Smooth muscle cell (in vitro differentiated cells): ENCODE data around the gene KRTAP5-2. TPM values are rescaled to one million over a fixed set of nuclear protein-coding genes. Genes with fewer than 3 reads are reported as not detected.

Experiments
- DNase-seq: peaks from one replicate; lab custom pipeline; 2025; ENCODE audit not compliant: unreplicated experiment; lab: John Stamatoyannopoulos, UW
- H2AFZ ChIP-seq: fragments of 200-600 bp; sonication (generic); 2 replicates; pipeline ENCODE4 v1.6.0; 2016; ENCODE audit warnings: antibody characterized with exemption, low read depth, mild to moderate bottlenecking
- H3F3A ChIP-seq: fragments of 200-600 bp; sonication (generic); 2 replicates; pipeline ENCODE4 v1.6.0; 2017; ENCODE audit warnings: antibody characterized with exemption, low read depth
- H3K27ac ChIP-seq: fragments of 200-600 bp; sonication (generic); 2 replicates; pipeline ENCODE4 v1.5.1; 2016; ENCODE audit warnings: low read depth, mild to moderate bottlenecking
- H3K27me3 ChIP-seq: fragments of 200-600 bp; sonication (generic); 2 replicates; pipeline ENCODE4 v1.6.1; 2016; ENCODE audit warnings: low read depth, mild to moderate bottlenecking
- H3K36me3 ChIP-seq: fragments of 200-600 bp; sonication (generic); 2 replicates; pipeline ENCODE4 v1.5.1; 2016; ENCODE audit warnings: low read depth
- H3K4me1 ChIP-seq: fragments of 200-600 bp; sonication (generic); 2 replicates; pipeline ENCODE4 v1.5.1; 2016; ENCODE audit warnings: low read depth
- H3K4me2 ChIP-seq: fragments of 200-600 bp; sonication (generic); 2 replicates; pipeline ENCODE4 v1.6.0; 2016; ENCODE audit warnings: mild to moderate bottlenecking
- H3K4me3 ChIP-seq: fragments of 200-600 bp; sonication (generic); 2 replicates; pipeline ENCODE4 v1.5.1; 2016; ENCODE audit warnings: mild to moderate bottlenecking
- H3K79me2 ChIP-seq: fragments of 200-600 bp; sonication (generic); 2 replicates; pipeline ENCODE4 v1.6.0; 2016; ENCODE audit warnings: low read depth, mild to moderate bottlenecking
- H3K9ac ChIP-seq: fragments of 200-600 bp; sonication (generic); 2 replicates; pipeline ENCODE4 v1.6.0; 2016; ENCODE audit warnings: low read depth
- H3K9me3 ChIP-seq: fragments of 200-600 bp; sonication (generic); replicated peaks from 2 replicates; pipeline ENCODE4 v1.5.1; 2016; ENCODE audit warnings: low read depth
- H4K20me1 ChIP-seq: fragments of 200-600 bp; sonication (generic); 2 replicates; pipeline ENCODE4 v1.6.0; 2016; ENCODE audit warnings: low read depth
- WGBS: methylation state at CpG from one replicate; pipeline ENCODE4 v1.1.7; 2016; ENCODE audit warnings: low lambda C conversion rate; 5-methylcytosine and 5-hydroxymethylcytosine counted together
- polyA plus RNA-seq: library from polyadenylated mRNA; unstranded; fragments of >200 nt; fragmentation: Nextera tagmentation; extraction: Ambion mirVana; gene quantifications from 2 replicates; pipeline ENCODE4 v1.2.1, GENCODE V29; 2016
- total RNA-seq: library from RNA; depleted of rRNA; stranded (reverse); fragments of >200 nt; gene quantifications from 2 replicates; pipeline ENCODE4 v1.2.3, GENCODE V29; 2014
- TF ChIP-seq, protein P1 (sequence below): fragments of 200-600 bp; sonication (generic); IDR thresholded peaks from 2 replicates; pipeline ENCODE4 v1.5.1; 2017; ENCODE audit warnings: borderline replicate concordance, mild to moderate bottlenecking, antibody characterized with exemption; ENCODE audit not compliant: insufficient read depth, poor library complexity, severe bottlenecking

KRTAP5-2 gene
- total and polyA plus RNA-seq, 2 experiments from 2014 or later: 0.14 TPM; not detected in 1

DNA sequence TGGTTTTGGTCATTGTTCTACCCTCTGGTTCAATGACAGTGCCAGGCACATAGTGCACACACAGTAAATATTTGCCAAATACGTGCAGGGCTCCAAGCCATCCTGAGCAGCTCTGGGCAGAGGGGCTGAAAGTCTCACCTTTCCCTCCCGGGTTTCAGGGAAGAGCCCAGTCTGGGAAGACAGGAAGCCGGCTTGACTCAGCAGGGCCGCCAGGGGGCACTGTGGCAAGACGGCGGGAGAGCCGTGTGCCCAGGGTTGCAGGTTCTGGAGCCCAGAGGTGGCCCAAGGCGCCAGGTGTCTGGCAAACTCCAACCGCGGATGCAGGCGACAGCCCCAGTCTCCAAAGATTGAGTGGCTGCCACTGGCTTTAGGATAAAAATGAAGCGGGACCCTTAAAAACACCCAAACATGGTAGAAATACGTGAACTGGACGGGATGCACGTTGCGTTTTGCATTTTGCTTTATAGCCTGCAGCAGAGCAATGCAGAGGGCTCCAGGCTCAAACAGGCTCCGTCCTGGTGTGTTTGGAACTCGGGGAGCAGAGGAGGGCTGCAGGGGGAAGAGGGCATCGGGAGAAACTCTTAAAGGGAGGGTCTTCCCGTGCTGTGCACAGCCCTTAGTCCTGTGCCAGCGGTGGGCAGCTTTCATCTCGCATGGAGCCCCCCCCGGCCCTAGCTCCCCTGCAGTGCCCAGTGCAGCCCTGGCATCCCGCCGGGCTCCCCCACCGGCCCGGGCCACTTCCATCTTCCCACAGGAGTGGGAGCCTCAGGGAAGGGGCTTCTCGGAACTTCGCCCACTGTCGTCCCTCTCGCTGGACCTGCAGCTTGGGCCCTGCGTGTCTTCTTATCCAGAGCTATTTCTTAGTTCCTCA lies 42.2 kb upstream of the KRTAP5-2 start:
- Histone ChIP-seq H3K27me3 (peaks cover 5% of the 10 kb centered on the region), H3K9me3 (no peaks in the 10 kb centered on the region), H3K4me1 (no peaks in the 10 kb centered on the region), H3K27ac (no peak overlapping the region), H3K4me2 (no peak overlapping the region), H2AFZ (no peak overlapping the region), H3K9ac (no peak overlapping the region), H3K79me2 (no peaks in the 10 kb centered on the region), H3F3A (no peaks in the 10 kb centered on the region), H3K36me3 (no peaks in the 10 kb centered on the region), H3K4me3 (no peak overlapping the region), H4K20me1 (no peaks in the 10 kb centered on the region)
- no peak for DNase-seq
- WGBS: 53% methylated on average over 29 of the region's 32 CpGs
- TF ChIP-seq, protein P1, sequence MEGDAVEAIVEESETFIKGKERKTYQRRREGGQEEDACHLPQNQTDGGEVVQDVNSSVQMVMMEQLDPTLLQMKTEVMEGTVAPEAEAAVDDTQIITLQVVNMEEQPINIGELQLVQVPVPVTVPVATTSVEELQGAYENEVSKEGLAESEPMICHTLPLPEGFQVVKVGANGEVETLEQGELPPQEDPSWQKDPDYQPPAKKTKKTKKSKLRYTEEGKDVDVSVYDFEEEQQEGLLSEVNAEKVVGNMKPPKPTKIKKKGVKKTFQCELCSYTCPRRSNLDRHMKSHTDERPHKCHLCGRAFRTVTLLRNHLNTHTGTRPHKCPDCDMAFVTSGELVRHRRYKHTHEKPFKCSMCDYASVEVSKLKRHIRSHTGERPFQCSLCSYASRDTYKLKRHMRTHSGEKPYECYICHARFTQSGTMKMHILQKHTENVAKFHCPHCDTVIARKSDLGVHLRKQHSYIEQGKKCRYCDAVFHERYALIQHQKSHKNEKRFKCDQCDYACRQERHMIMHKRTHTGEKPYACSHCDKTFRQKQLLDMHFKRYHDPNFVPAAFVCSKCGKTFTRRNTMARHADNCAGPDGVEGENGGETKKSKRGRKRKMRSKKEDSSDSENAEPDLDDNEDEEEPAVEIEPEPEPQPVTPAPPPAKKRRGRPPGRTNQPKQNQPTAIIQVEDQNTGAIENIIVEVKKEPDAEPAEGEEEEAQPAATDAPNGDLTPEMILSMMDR: peak; percentile 81

DNA sequence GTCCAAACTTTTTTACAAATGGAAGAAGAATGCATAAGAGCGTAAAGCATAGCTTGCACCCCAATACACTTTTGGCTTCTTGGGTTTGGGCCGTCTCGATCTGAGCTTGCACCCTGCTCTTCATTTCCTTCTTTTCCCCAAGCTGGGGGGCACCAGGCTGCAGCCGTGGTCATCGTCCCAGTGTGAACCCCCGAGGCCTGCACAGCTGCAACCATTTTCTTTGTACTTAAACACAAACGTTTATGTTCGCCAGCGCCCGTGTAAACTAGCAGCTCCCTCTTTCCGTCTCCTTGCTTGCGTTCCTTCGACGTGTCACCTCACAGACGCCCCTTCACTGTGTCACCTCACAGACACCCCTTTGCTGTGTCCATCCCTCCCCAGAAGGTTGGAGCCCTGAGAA lies 41.6 kb upstream of the KRTAP5-2 start:
- H3K79me2 ChIP-seq: no peaks in the 10 kb centered on the region
- no peaks in the 10 kb centered on the region for H3K36me3 ChIP-seq
- TF ChIP-seq, protein P1: no peak
- H3K4me2 ChIP-seq: no peak overlapping the region
- no peak overlapping the region for H3K27ac ChIP-seq
- no peaks in the 10 kb centered on the region for H3K4me1 ChIP-seq
- H4K20me1 ChIP-seq: no peaks in the 10 kb centered on the region
- H3K9ac ChIP-seq: no peak overlapping the region
- no peak overlapping the region for H2AFZ ChIP-seq
- H3K4me3 ChIP-seq: no peak overlapping the region
- 91% methylated on average over 15 of the region's 15 CpGs for WGBS
- no peak for DNase-seq
- peaks cover 5% of the 10 kb centered on the region for H3K27me3 ChIP-seq
- H3K9me3 ChIP-seq: no peaks in the 10 kb centered on the region
- H3F3A ChIP-seq: no peaks in the 10 kb centered on the region

DNA sequence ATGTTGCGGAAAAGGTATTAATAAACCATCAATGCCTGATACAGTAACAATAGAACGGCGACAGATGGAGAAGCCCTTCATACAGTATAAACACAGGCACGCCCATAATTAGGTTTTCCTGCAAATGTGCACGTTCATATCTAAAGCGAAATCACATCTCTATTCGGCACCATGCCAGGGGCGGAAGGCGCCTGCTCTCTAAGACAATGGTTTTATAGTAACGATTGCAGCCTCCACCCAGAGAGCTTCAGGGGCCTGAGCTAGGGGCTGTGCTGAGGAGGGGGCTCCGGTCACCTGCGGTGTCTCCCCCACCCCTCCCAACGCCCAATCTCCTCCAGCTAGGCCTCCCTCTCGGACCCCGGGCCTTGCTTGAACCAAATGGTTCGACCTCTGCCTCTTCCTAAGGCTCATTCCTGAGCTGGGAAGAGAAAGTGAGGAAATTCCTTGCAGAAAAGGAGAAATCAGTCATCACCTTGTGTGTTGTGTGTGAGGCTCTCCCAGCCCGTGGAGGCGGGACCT lies 41.1 kb upstream of the KRTAP5-2 start:
- Histone ChIP-seq H3K79me2 (no peaks in the 10 kb centered on the region), H3K9ac (no peak overlapping the region), H3K27me3 (peaks cover 5% of the 10 kb centered on the region), H3K4me1 (no peaks in the 10 kb centered on the region), H3K36me3 (no peaks in the 10 kb centered on the region), H2AFZ (no peak overlapping the region), H3K9me3 (no peaks in the 10 kb centered on the region), H3K27ac (no peak overlapping the region), H3K4me2 (no peak overlapping the region), H3F3A (no peaks in the 10 kb centered on the region), H4K20me1 (no peaks in the 10 kb centered on the region), H3K4me3 (no peak overlapping the region)
- no peak for DNase-seq
- 88% methylated on average over 18 of the region's 18 CpGs for WGBS
- TF ChIP-seq, protein P1: no peak

DNA sequence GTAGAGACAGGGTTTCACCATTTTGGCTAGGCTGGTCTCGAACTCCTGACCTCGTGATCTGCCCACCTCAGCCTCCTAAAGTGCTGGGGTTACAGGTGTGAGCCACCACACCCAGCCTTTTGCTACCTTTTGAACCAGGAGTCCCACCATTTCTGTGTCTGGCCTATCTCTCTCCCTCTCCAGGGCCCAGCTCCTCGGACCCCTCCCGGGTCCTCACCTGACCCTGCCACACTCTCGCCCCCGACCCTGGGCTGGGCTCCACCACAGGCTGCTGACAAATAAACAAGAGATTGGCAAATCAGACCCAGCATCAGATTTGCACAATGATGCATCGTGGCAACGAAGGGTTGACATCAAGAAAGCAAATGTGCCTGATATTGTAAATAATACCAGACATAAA lies 40.2 kb upstream of the KRTAP5-2 start:
- Histone ChIP-seq H3K4me3 (no peak overlapping the region), H3K36me3 (no peaks in the 10 kb centered on the region), H3K4me2 (no peak overlapping the region), H2AFZ (no peak overlapping the region), H3K9ac (no peak overlapping the region), H3K4me1 (no peaks in the 10 kb centered on the region), H3K27ac (no peak overlapping the region), H3K27me3 (peaks cover 5% of the 10 kb centered on the region), H3F3A (no peaks in the 10 kb centered on the region), H4K20me1 (no peaks in the 10 kb centered on the region), H3K9me3 (no peaks in the 10 kb centered on the region), H3K79me2 (no peaks in the 10 kb centered on the region)
- TF ChIP-seq, protein P1: no peak
- WGBS: 89% methylated on average over 8 of the region's 8 CpGs
- no peak for DNase-seq
